HG02588 (cell line): ENCODE results near the gene DNTTIP2.
"Not testable (repeated sequence)": the region's sequence is repeated elsewhere in the genome, so short reads cannot be mapped to it uniquely, and the experiment has no call there.

Source experiments
- ATAC-seq: cut with Tn5 transposase; IDR thresholded peaks from one replicate; pipeline ENCODE4 v1.9.1; 2021; ENCODE audit warnings: mild to moderate bottlenecking, moderate library complexity; ENCODE audit not compliant: unreplicated experiment

Gene DNTTIP2

DNA sequence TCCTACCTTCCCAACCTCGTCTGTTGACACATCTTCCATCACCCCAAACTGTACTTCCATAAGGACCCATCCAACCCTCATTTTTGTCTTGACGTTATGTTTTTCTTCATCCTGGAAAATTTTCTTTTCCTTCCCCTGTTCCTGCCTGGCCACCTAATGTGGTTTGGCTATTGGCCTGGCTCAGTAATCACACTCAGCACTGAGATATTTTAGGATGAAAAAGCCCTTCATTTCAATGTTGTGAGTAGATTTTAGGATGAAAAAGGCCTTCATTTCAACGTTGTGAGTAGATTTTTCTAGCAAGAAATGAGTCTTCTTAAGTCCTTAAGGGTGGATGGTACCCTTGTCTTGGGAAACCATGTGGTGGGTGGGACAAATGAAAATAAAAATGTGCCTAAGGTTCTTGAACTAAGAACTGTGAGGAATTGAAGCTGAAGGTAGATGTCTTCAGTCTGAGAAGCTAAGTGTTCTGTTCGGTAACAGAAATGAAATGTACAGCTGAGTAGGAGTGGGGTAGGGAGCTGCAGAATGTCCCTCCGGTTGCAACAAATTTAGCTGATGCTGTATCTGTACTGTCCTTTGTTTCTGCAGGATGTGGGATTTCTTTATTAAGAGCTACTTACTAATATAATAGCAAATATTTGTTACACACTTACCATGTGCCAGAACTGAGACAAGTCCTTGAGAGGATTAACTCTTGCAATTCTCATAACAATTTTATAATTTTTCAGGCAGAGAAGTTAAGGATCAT, 36.1 kb downstream of the DNTTIP2 start:
- no peak for ATAC-seq

GRCh38 chr1:93841771-93842170, 37.2 kb downstream of the DNTTIP2 start:
- ATAC-seq: no peak

DNA sequence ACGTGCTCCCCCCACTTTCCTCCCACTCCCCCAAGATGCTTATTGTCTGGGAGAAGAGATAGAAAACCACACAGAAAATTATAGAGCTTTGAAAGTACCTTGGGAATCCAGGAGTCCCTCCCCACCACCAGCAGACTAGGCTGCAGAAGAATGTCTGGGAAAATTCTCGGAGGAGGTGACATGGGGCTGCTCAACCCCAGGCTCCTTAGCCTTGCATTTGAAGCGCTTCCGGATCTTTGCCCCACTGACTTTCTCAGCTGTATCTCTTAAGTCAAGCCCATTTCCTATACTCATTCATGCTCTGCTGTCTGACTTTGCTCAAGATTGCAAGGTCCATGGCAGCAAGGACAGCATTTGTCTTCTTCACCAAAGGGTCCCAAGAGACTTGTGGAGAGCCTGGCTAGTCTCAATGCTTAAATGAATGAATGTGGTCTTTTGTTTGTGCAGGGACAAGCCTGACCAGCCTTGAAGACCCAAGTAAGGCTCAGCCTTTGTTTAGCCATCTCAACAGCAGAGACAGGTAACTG, 38.0 kb downstream of the DNTTIP2 start:
- ATAC-seq: no peak

- ATAC-seq: no peak
These were observed 39.3 kb downstream of the DNTTIP2 start for GRCh38 chr1:93839753-93840152.

DNA sequence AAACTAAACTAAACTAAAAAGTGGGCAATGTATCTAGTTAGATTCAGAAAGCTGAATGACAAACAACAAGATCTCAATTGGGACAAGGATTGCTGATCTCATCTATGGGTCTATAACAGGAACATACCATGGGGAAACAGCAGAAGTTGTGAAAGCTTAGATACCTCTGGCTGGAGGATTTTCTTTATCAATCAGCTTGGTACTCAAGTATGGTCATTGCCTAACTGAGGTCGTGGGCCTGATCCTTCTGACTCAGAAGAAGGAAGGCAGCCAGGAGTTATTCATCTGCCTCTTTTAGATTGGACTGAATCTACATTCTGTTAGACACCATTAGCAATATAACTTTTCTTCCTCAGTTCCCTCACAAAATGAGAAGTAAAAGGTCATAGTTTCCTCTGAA, 39.7 kb downstream of the DNTTIP2 start:
- ATAC-seq: no peak

DNA sequence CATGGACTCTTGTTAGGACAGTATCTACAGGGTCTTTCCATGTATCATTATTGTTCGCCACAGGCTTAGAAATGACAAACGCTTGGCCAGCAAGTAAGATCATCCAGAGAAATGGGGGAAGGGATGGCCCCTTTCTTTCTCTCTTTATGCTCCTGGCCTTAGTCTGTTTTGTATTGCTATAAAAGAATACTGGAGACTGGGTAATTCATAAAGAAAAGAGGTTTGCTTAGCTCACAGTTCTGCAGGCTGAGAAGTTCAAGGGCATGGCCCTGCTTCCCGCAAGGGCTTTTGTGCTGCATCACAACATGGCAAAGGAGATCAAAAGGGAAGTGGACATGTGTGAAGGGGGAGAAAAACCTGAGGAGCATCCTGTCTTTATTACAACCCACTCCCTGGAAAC, 41.0 kb downstream of the DNTTIP2 start:
- no peak for ATAC-seq

DNA sequence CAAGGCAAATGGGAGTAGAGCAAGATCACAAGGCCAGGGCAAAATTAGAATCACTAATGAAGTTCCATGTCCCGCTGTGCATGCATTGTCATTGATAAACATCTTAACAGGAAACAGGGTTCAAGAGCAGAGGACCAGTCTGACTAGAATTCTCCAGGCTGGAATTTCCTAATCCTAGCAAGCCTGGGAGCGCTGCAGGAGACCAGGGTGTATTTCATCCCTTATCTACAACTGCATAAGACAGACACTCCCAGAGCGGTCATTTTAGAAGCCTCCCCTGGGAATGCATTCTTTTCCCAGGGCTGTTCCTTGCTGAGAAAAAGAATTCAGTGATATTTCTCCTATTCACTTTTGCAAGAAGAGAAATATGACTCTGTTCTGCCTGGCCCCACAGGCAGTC, 45.7 kb downstream of the DNTTIP2 start:
- ATAC-seq: not testable (repeated sequence)

DNA sequence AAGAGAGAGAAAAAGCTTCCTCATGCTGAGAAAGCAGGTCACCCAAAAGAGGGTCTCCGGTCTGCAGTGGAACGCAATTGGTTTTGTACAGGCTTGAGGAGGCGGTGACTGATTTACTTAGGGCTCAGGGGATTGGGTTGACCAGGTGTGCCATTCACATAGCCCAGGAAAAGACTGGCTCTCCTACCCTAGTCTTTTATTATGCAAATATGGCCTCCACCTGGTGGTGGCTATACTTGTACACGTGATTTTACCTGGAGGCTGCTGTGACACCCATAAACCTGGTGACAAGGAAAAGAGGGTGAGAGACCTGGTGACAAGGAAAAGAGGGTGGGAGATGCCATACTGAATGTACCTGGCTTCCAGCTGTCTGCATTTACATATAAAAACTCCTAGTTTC, 49.9 kb downstream of the DNTTIP2 start:
- no peak for ATAC-seq

DNA sequence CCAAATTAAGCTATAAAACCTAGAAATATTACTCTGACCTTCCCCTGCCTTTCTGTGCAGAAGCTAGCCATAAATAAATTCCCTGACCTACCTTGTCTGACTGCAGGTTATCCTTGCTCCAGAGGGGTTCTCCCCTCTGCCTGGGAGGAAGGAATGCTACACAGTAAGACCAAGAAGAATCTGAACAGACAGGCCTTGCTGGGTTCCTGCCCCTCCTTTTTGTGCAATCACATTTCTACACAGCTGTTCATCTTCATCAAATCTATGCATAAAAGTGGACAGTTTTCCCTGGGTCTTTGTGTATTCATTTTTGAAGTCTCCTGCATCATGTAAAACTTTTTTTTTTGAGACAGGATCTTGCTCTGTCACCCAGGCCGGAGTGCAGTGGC, 50.6 kb downstream of the DNTTIP2 start:
- no peak for ATAC-seq

DNA sequence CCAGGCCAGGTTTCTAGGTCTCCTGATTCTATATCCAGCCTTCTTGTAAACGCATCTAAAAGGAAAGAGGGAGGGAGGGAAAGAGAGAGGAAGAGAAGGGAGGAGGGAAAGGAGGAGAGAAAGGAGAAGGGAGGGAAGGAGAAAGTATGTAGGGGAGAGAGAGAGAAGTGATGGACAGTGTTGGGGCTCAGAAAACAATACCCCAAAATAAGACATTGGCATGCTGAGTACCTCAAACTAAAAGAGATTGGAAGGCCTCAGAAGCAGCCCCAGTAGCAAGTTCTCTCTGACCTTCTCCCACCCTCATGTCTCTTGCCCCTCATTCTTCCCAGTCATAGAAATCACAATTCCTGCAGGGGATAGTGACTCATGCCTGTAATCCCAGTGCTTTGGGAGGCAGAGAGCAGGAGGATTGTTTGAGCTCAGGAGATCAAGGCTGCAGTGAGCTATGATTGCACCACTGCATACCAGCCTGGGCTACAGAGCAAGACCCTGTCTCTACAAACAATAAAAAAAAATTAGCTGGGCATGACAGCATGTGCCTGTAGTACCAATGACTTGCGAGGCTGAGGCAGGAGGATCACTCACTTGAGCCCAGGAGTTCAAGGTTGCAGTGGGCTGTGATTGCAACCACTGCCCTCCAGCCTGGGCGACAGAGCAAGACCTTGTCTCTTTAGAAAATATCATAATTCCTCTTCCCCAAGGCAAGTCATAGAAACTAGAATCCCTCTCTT, 51.2 kb downstream of the DNTTIP2 start:
- ATAC-seq: no peak

DNA sequence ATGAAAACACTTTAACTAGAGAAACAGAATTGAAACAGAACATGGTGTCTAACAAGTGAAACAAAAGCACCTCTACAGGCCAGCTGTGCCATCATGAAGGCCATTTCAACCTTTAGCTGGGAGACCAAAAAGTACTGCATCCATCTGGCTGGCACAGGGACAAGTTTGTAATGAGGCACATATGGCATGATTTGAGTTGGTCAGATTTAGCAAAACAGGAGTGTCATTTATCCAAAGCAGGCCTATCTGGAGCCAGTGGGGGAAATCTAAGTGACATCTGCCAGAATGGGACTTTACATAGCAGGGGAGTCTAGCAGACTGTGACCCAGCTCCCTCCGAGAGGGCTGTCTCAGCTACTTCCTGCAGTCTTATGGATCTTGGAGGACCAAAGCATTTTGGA, 51.9 kb downstream of the DNTTIP2 start:
- ATAC-seq: no peak

- no peak for ATAC-seq
These were observed 54.2 kb downstream of the DNTTIP2 start for GRCh38 chr1:93824834-93825233.

GRCh38 chr1:93822730-93823425, 56.1 kb downstream of the DNTTIP2 start:
- ATAC-seq: no peak

- ATAC-seq: no peak
These were observed 57.4 kb downstream of the DNTTIP2 start for GRCh38 chr1:93821423-93822144.

- ATAC-seq: no peak
These were observed 58.2 kb downstream of the DNTTIP2 start for GRCh38 chr1:93820554-93821422.

GRCh38 chr1:93818570-93818959, 60.4 kb downstream of the DNTTIP2 start:
- no peak for ATAC-seq

DNA sequence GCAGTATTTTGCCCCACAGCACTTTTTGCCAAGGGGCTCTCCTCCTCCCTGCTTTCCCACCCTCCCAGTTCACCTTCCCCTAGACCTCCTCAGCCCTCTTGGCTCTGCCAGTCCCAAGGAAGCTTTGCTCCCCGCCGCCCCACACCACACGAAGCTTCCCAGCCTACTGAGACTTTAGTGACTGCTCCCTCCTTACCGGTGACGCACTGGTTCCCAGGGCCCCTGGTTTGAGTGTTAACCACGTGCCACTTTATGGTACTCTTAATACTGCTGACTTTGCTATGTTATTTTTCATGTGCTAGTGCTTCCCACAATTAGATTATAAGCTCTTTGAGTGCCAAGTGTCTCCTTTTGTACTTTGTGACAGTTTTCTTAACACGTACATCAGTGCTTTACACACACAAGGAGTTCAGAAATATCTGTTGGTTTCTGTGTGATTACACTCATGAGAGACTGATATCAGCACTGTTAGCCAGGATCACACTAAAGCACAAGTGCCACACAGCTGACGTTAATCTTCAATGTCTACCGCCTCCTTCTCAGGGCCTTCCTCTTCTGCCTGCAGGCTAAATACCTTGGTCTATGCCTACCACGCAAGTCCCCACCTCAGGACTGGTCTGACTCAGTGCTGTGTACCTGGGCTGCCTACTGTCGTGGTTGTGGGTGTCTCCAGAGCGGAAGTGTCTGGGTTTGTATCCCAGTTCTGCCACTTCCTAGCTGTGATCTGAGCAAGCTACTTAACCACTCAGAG, 61.0 kb downstream of the DNTTIP2 start:
- ATAC-seq: no peak

GRCh38 chr1:93816970-93817678, 61.9 kb downstream of the DNTTIP2 start:
- ATAC-seq: no peak
